Frontal cortex (tissue), 4 donors: Measurements from ENCODE around the gene SEMA3B. TPM values are rescaled to one million over a fixed set of nuclear protein-coding genes. Genes with fewer than 3 reads are reported as not detected.

ENCODE experiments used
- DNase-seq, 2 donors: peaks; one replicate each; pipeline ENCODE4 v3.0.0; 2012; ENCODE audit warnings: low spot score in 2 of 2
- FAIRE-seq: peaks from 2 replicates; lab custom pipeline; 2012; peaks lifted over from hg19 to GRCh38; lab: Jason Lieb, UNC
- total RNA-seq: library from RNA; depleted of rRNA; stranded (reverse); fragments of >200 nt; gene quantifications from one replicate; pipeline ENCODE4 v1.2.3, GENCODE V29; 2014
- donor health status: control.
- donor health status: control.
- donor health status: control.

SEMA3B gene
- total RNA-seq, 1 donor from 2014 or later, result 2.4 TPM

- FAIRE-seq, result no peak
- DNase-seq, result no peak
These were observed 19.6 kb downstream of the SEMA3B start for GRCh38 chr3:50288387-50289007.

- FAIRE-seq (no peak), DNase-seq (no peak)
These were observed 20.2 kb downstream of the SEMA3B start for GRCh38 chr3:50289130-50289529.

- no peak for FAIRE-seq
- no peak for DNase-seq
These were observed 21.3 kb downstream of the SEMA3B start for GRCh38 chr3:50290161-50290641.

DNA sequence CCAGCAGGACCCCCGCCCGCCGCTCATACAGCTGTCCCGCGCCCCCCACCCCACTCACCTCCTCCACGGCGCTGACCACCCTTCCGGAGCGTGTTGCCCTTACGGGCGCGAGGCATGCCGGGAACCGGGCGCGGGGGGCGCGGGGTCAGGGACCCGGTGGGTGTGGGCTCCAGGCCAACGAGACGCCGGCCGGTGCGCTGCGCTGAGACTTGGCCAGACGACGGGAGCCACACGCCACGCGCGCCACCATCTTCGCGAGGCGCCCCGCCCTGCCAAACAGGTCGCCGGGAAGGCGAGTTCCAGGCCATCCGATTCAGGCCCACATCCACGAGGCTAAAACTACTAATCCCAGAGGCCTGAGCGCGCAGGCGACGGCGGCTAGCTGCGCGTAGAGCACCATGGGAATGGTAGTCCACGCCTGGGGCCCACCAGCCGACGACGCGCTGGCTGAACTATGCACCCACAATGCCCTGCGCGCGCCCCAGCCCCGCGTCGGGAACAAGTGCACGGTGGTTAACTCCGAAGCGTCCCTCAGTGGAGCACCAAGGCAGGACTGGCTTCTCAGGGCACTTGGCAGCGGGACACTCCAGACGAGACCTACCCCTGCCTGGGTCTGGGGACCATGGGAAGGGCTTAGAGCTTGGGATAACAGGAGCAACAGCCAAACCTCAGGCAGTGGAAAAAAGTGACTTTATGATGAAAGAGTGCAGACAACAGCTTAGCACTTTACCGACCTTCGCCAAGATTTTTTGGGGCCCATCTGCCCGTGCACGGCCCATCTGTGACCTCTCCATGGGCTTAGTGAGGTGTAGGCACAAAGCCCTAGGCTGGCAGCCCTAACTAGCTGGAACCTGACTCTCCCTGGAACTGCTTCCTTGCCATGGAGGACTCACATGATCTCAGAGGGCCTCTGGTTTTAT, 23.5 kb downstream of the SEMA3B start, which contains the start of gene IFRD2:
Gene IFRD2 (minus strand): TSS at position 271 of the 920 bp plus-strand sequence. CDS start 155 bp downstream, at position 116.
- FAIRE-seq (peak; percentile 43), DNase-seq (peak; percentile 96 to 97)

DNA sequence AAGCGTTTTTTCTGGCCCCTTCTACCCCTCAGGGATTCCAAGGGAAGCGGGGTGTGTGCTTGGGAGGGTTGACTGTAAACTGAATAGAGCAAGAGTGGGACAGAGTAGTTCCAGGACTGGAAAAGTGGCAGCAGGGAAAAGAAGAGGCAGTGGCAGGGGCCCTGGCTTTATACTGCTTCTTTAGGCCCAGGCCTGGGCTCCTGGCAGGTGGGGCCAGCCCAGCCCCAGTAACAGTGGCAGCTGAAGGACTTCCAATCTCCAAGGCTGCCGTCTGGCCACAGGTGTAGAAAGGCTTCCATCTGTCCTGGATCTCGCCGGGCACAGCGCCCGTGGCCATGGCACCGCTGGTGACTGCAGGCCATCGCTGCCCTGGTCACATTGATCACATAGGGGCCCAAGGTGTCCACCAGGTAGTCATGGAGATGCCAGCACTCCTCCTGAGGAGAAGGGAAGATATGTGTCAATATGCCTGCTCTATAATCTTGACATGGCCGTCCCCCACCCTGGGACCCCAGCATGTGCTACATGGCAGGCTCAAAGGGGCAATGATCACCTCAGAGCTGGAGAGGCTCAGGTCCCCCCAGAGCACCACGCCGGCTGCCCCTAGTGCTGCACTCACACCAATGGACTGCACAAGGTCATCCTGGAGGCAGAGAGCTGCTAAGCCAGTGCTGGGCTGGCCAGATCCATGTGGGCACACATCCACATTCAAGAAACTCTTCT, 24.3 kb downstream of the SEMA3B start:
- FAIRE-seq (no peak), DNase-seq (no peak)

GRCh38 chr3:50294089-50294488, 25.1 kb downstream of the SEMA3B start:
- no peak for DNase-seq

DNA sequence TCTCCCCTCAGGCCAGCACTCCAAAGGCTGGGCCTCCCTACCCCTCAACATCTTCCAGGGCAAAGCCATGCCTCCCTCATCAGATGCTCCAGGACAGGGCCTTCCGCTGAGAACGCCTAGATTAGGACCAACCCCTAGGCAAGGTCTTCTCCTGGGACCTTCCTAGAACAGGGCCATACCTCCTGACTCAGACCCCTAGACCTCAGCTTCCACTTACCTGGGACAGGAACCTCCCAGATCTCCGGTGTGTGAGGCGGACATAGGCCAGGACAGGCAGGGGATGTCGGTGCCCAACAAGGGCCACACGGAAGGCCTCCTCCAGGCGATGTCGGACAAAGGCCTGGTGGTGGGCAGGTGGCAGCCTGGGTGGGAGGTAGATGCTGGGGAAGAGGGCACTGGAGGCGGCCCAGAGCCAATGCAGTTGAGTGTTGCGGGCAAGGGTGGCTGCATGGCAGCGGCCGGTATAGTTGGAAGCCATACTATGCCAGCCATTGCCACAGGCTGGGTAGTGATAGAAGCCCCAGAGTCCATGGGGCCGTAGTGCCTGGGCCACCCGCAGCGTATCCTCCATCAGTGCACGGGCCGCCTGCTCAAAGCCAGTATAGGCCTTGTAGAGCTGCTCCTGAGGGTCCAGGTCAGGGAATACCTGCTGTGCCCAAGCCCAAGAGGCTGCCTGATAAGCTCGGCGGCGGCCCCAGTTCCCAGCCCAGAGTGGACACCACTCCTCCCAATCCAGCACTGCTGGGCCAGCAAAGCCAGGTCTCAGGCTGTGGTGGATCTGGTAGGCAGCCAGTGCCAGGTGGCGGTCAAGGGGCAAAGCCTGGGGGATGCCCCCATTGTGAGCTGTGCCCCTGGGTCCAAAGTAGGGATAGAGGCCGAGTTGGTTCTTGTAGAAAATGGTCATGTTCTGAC, 25.8 kb downstream of the SEMA3B start:
- no peak for FAIRE-seq

More at GRCh38 chr3:50294089-50294488, 25.1 kb downstream of the SEMA3B start:
- no peak for FAIRE-seq

DNA sequence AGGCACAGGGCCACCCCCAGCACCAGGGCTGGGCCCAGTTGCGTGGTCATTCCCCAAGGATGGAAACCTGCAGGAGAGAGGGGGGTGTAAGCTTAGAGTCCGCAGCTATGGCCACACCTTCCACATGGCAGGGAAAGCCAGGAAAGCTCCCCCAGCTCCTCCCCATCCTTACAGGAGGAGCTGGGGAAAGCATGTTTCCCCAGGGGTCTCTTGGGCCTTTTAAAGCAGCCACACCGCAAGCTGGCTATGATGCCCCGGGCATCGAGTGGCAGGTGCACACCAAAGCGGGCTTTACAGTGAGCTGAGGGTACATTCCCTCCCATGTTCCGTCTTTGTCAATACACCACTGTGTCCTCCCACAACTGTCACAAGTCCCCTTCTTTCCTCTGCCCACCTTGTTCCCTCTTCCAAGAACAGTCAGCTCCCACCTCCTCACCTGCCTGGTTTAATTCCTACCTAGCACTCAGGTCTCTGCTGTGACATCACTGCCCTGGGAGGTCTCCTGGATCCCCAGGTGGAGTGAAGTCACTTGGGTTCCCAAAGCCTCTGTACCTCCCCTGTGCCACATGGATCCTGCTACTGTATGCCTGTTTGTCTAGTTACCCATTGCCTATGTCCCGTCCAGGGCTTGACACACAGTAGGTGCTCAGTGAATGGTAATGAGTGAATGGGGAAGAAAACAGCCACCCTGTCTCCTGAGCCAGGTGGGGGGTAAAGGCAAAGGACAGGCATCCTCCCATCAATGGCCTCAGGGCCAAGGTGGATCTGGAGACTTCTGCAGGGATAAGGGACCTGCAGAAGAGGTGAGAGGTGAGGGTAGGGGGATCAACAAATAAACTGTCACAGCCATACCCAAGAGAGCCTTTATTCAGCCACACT, 26.8 kb downstream of the SEMA3B start:
- DNase-seq (no peak), FAIRE-seq (no peak)

More for the DNA sequence above, 25.8 kb downstream of the SEMA3B start:
- DNase-seq, result no peak

GRCh38 chr3:50296721-50297383, 27.9 kb downstream of the SEMA3B start:
- no peak for DNase-seq
- FAIRE-seq, result no peak

- DNase-seq (no peak), FAIRE-seq (no peak)
These were observed 28.4 kb downstream of the SEMA3B start for GRCh38 chr3:50297384-50297775.

GRCh38 chr3:50297896-50298725, 29.2 kb downstream of the SEMA3B start:
- FAIRE-seq, result no peak
- no peak for DNase-seq

GRCh38 chr3:50298836-50299637, 30.1 kb downstream of the SEMA3B start, which contains the start of the genes HYAL3 and NAA80:
Gene HYAL3 (minus strand): TSS chr3:50299405. CDS start chr3:50295602, 3,803 bp downstream.
Gene NAA80 (minus strand): TSS chr3:50299405. CDS start chr3:50297463, 1,942 bp downstream.
- peak; percentile 63 for FAIRE-seq

DNA sequence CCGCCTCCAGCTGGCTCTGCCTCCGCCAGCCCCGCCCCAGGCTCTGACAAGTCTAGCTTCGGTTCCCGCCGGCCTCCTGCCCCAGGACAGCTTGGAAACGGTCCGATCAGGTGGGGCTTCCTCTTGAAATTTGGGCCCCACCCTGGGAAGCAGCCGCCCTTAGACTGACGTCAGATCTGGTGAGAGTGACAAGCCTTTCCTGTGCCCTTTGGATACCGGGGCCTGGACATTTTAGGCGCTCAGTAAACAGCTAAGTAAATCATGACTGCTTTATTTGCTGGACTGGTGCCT, 30.6 kb downstream of the SEMA3B start:
- DNase-seq, result no peak
- no peak for FAIRE-seq

More at GRCh38 chr3:50298836-50299637, 30.1 kb downstream of the SEMA3B start, which contains the start of the genes HYAL3 and NAA80:
- peak; percentile 98 to 99 for DNase-seq

GRCh38 chr3:50299929-50300680, 31.2 kb downstream of the SEMA3B start:
- DNase-seq (peak in 1 of 2 donors; percentile 73), FAIRE-seq (no peak)

- FAIRE-seq (no peak), DNase-seq (no peak)
These were observed 31.8 kb downstream of the SEMA3B start for GRCh38 chr3:50300681-50301254.
